A549 (cell line): ENCODE data around the gene HMSD. TPM values are rescaled to one million over a fixed set of nuclear protein-coding genes. Genes with fewer than 3 reads are reported as not detected.
"Not testable (repeated sequence)": the region's sequence is repeated elsewhere in the genome, so short reads cannot be mapped to it uniquely, and the experiment has no call there.

Experiments used
- ATAC-seq, 2 experiments: fragments of 200-7000 bp in 1 of 2; fragments of >200 bp in 1 of 2; cut with Nextera tagmentation in 1 of 2; cut with Tn5 transposase in 1 of 2; 3 replicates each; pipeline versions ENCODE4 v1.8.0 to v1.9.1; 2018 to 2020; ENCODE audit warnings: mild to moderate bottlenecking in 1 of 2, moderate library complexity in 1 of 2
- CTCF ChIA-PET: fragments of 300-600 bp; sonication (Branson Sonifier 250); formaldehyde crosslinking; extraction: SDS; loops from one replicate; lab custom pipeline; 2021; ENCODE audit warnings: antibody characterized with exemption, inconsistent platforms; lab: Yijun Ruan, JAX
- POLR2A ChIA-PET: fragments of 350-600 bp; formaldehyde crosslinking; extraction: SDS; loops from one replicate; lab custom pipeline; 2021; ENCODE audit warnings: antibody characterized with exemption, inconsistent platforms; lab: Yijun Ruan, JAX
- DNase-seq, 2 experiments: peaks; one replicate each; pipeline versions ENCODE4 v3.0.0 to v3.0.0-alpha.2; 2011 to 2016; ENCODE audit warnings: low read depth in 1 of 2, low spot score in 1 of 2
- FAIRE-seq: peaks from 2 replicates; lab custom pipeline; 2011; peaks lifted over from hg19 to GRCh38; lab: Jason Lieb, UNC
- H3K27ac ChIP-seq, 2 experiments: fragments of >200 bp; sonication (Bioruptor Twin); formaldehyde crosslinking; 3 replicates each; pipeline ENCODE4 v1.5.1; 2016 to 2017
- H3K4me1 ChIP-seq: fragments of >200 bp; sonication (Bioruptor Twin); formaldehyde crosslinking; 3 replicates; pipeline ENCODE4 v1.6.1; 2016
- H3K4me2 ChIP-seq: fragments of >200 bp; sonication (Bioruptor Twin); formaldehyde crosslinking; 3 replicates; pipeline ENCODE4 v1.6.1; 2016
- H3K4me3 ChIP-seq: fragments of >200 bp; sonication (Bioruptor Twin); formaldehyde crosslinking; 3 replicates; pipeline ENCODE4 v1.5.1; 2016
- H3K9me3 ChIP-seq: fragments of >200 bp; sonication (Bioruptor Twin); formaldehyde crosslinking; 3 replicates; pipeline ENCODE4 v1.6.1; 2016
- CHD2 ChIP-seq: fragments of 150-350 bp; IDR thresholded peaks from 2 replicates; pipeline ENCODE4 v1.6.1; 2014; ENCODE audit warnings: low read length; ENCODE audit not compliant: partially characterized antibody
- ESRRA ChIP-seq: fragments of 150-350 bp; IDR thresholded peaks from 2 replicates; pipeline ENCODE4 v1.6.1; 2014; ENCODE audit warnings: mild to moderate bottlenecking, low read length, borderline replicate concordance
- FOSL2 ChIP-seq, 2 experiments: fragments of 450-650 bp in 1 of 2; fragments of >200 bp in 1 of 2; sonication (Bioruptor Twin) in 1 of 2; formaldehyde crosslinking; IDR thresholded peaks; 2 replicates each; pipeline versions ENCODE4 v1.5.0 to v1.6.1; 2016 to 2020; ENCODE audit warnings: mild to moderate bottlenecking in 1 of 2, moderate library complexity in 1 of 2
- HOXB13 ChIP-seq: fragments of 250-450 bp; sonication (Bioruptor Pico); IDR thresholded peaks from 2 replicates; pipeline ENCODE4 v1.5.0; 2020; ENCODE audit warnings: low read depth, mild to moderate bottlenecking, moderate library complexity
- HOXB5 ChIP-seq: fragments of 250-450 bp; sonication (Bioruptor Pico); IDR thresholded peaks from 2 replicates; pipeline ENCODE4 v1.5.0; 2020; ENCODE audit warnings: mild to moderate bottlenecking, moderate library complexity
- MAFK ChIP-seq: fragments of 450-650 bp; IDR thresholded peaks from 2 replicates; pipeline ENCODE4 v1.6.1; 2014; ENCODE audit not compliant: partially characterized antibody
- MAZ ChIP-seq: fragments of 150-350 bp; IDR thresholded peaks from 2 replicates; pipeline ENCODE4 v1.6.1; 2014; ENCODE audit warnings: antibody characterized with exemption, low read depth, low read length, borderline replicate concordance
- RAD21 ChIP-seq, 2 experiments: fragments of >200 bp in 1 of 2; sonication (Bioruptor Twin) in 1 of 2; formaldehyde crosslinking in 1 of 2; IDR thresholded peaks in 1 of 2; conservative IDR thresholded peaks in 1 of 2; 2 replicates in 1 of 2; 3 replicates in 1 of 2; pipeline ENCODE4 v1.6.1; 2012 to 2018; ENCODE audit warnings: inconsistent platforms in 1 of 2
- TFCP2L1 ChIP-seq: fragments of 250-450 bp; sonication (Bioruptor Pico); IDR thresholded peaks from 2 replicates; pipeline ENCODE4 v1.5.0; 2021; ENCODE audit warnings: mild to moderate bottlenecking
- TP53 ChIP-seq: fragments of 250-450 bp; sonication (Bioruptor Pico); IDR thresholded peaks from 2 replicates; pipeline ENCODE4 v1.5.0; 2021; ENCODE audit warnings: mild to moderate bottlenecking, moderate library complexity
- ZNF302 ChIP-seq: fragments of 250-450 bp; sonication (Bioruptor Pico); IDR thresholded peaks from 2 replicates; pipeline ENCODE4 v1.9.0; 2021; ENCODE audit warnings: inconsistent platforms, mild to moderate bottlenecking, moderate library complexity
- ZSCAN20 ChIP-seq: fragments of 250-450 bp; sonication (Bioruptor Pico); IDR thresholded peaks from 2 replicates; pipeline ENCODE4 v1.8.0; 2022; ENCODE audit warnings: mild to moderate bottlenecking, moderate library complexity
- WGBS: methylation state at CpG from one replicate; pipeline ENCODE4 v1.1.6; 2017; ENCODE audit errors: missing lambda C conversion rate; 5-methylcytosine and 5-hydroxymethylcytosine counted together
- polyA plus RNA-seq, 4 experiments: library from polyadenylated mRNA; depleted of rRNA in 3 of 4; stranded (reverse); fragments of >200 nt; fragmentation: RNase III in 1 of 4; extraction: RNeasy Plus Mini Kit Qiagen cat#74134 plus additional on column Dnase treatment in 1 of 4; gene quantifications; 2 replicates in 3 of 4; 3 replicates in 1 of 4; pipeline ENCODE4 v1.2.3, GENCODE V29; 2011 to 2017
- TF ChIP-seq, protein P1 (sequence below): IDR thresholded peaks from 2 replicates; pipeline ENCODE4 v1.6.1; 2012
- TF ChIP-seq, protein P2 (sequence below): fragments of >200 bp; sonication (Bioruptor Twin); formaldehyde crosslinking; IDR thresholded peaks from 3 replicates; pipeline ENCODE4 v1.6.1; 2016
- TF ChIP-seq, protein P3 (sequence below): fragments of 200-600 bp; sonication (generic); IDR thresholded peaks from 2 replicates; pipeline ENCODE4 v1.6.1; 2016; ENCODE audit warnings: antibody characterized with exemption, mild to moderate bottlenecking, moderate library complexity

Gene HMSD
- polyA plus RNA-seq, 2 of the 4 experiments (the other 2 are of a cell fraction), result 0.13 to 0.23 TPM

DNA sequence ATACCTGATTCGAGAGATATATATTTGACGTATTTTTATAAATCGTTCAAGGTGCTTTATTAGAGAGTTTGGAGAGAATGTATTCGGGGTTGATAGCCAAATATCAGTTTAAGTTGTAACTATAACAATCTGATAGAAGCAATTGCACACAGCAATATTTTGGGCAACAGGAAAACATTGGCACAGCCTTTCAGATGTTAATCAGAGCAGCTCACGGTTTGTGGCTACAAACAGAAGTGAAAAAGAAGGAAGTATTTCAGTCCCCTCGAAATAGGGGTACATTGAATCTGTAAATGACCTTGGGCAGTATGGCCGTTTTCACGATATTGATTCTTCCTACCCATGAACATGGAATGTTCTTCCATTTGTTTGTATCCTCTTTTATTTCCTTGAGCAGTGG lies 20.8 kb upstream of the HMSD start:
- ATAC-seq (no peak), DNase-seq (no peak), FAIRE-seq (no peak)
- 14% methylated on average over 8 of the region's 8 CpGs for WGBS
- H3K9me3 ChIP-seq, result no peaks in the 10 kb centered on the region
- H3K4me1 ChIP-seq, result no peaks in the 10 kb centered on the region
- no peak overlapping the region for H3K27ac ChIP-seq
- POLR2A ChIA-PET, result no interaction called here
- CTCF ChIA-PET, result no interaction called here
- TF ChIP-seq, protein P1, sequence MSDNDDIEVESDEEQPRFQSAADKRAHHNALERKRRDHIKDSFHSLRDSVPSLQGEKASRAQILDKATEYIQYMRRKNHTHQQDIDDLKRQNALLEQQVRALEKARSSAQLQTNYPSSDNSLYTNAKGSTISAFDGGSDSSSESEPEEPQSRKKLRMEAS, result no peak
- TF ChIP-seq ZNF302 (CRISPR knock-in tag) (no peak), TP53 (no peak), ZSCAN20 (CRISPR knock-in tag) (no peak), HOXB13 (CRISPR knock-in tag) (no peak), HOXB5 (CRISPR knock-in tag) (no peak), FOSL2 (IDR thresholded peaks at IDR 0.05) (no peak), FOSL2 (CRISPR knock-in tag; IDR thresholded peaks at IDR 0.05) (no peak), CHD2 (no peak), TFCP2L1 (CRISPR knock-in tag) (no peak), ESRRA (no peak), MAZ (no peak)
- TF ChIP-seq, protein P2, sequence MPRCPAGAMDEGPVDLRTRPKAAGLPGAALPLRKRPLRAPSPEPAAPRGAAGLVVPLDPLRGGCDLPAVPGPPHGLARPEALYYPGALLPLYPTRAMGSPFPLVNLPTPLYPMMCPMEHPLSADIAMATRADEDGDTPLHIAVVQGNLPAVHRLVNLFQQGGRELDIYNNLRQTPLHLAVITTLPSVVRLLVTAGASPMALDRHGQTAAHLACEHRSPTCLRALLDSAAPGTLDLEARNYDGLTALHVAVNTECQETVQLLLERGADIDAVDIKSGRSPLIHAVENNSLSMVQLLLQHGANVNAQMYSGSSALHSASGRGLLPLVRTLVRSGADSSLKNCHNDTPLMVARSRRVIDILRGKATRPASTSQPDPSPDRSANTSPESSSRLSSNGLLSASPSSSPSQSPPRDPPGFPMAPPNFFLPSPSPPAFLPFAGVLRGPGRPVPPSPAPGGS, result no peak
- TF ChIP-seq, protein P3, sequence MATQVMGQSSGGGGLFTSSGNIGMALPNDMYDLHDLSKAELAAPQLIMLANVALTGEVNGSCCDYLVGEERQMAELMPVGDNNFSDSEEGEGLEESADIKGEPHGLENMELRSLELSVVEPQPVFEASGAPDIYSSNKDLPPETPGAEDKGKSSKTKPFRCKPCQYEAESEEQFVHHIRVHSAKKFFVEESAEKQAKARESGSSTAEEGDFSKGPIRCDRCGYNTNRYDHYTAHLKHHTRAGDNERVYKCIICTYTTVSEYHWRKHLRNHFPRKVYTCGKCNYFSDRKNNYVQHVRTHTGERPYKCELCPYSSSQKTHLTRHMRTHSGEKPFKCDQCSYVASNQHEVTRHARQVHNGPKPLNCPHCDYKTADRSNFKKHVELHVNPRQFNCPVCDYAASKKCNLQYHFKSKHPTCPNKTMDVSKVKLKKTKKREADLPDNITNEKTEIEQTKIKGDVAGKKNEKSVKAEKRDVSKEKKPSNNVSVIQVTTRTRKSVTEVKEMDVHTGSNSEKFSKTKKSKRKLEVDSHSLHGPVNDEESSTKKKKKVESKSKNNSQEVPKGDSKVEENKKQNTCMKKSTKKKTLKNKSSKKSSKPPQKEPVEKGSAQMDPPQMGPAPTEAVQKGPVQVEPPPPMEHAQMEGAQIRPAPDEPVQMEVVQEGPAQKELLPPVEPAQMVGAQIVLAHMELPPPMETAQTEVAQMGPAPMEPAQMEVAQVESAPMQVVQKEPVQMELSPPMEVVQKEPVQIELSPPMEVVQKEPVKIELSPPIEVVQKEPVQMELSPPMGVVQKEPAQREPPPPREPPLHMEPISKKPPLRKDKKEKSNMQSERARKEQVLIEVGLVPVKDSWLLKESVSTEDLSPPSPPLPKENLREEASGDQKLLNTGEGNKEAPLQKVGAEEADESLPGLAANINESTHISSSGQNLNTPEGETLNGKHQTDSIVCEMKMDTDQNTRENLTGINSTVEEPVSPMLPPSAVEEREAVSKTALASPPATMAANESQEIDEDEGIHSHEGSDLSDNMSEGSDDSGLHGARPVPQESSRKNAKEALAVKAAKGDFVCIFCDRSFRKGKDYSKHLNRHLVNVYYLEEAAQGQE, result no peak
- H3K4me2 ChIP-seq, result no peak overlapping the region
- no peak overlapping the region for H3K4me3 ChIP-seq

DNA sequence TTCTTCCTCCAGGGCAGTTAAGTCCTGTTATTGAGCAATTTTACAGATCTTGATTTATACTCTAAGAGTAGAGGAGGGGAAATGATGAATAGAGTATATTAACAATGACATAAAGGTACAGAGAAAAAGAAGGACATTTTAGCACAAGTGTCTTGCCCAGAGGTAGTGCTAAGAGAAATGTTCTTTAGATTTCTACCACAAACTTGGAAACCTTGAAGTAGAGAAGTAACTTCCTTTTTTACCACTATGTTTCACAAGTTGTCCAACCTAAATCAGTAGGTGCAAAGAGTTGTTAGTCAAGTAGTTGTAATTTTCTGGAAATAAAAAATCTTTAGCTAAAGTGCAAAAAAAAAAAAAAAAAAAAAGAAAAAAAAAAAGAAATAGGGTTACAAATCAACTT lies 19.7 kb upstream of the HMSD start:
- FAIRE-seq, H3K27ac ChIP-seq, ATAC-seq, POLR2A ChIA-PET, H3K4me2 ChIP-seq, DNase-seq, H3K9me3 ChIP-seq, H3K4me1 ChIP-seq, H3K4me3 ChIP-seq: not testable (repeated sequence)
- CTCF ChIA-PET, result interaction anchor here (0.9 kb wide), 1 partner anchor 8 kb away, joined by 3 read pairs; no protein-coding TSS in a partner anchor

DNA sequence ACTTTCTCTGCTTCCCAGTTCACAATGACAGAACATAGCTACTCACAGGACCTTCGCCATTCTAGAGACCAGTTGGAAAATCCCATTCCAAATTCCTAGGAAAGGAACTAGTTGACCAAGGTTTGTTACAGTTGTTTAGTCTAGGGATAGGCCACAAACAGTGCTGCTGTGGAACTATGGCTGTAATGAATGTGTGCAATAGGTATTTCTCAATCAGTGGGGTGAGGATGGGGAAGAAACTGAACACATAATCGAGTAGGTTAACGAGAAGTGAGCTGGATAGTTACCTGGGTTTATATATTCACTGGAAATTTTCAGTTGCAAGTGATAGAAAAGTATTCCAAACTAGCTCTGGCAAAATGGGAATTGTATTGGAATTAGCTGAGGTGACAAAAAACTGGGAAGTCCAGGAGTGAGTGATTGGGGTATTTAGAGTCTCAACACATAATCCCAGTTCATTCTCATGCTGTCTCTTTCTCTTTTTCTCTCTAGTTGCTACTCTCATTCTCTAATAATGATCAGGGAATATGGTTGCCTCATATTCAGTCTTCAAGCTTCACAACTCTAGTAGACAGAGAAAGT lies 18.2 kb upstream of the HMSD start:
- Histone ChIP-seq H3K4me1 (no peaks in the 10 kb centered on the region), H3K4me2 (no peak overlapping the region), H3K4me3 (no peak overlapping the region), H3K27ac (no peak overlapping the region)
- FAIRE-seq, result no peak
- CTCF ChIA-PET, result interaction anchor here (1.0 to 1.4 kb wide), 2 partner anchors 8 to 413 kb away, joined by 3 to 4 read pairs; no protein-coding TSS in a partner anchor
- WGBS, result 11% methylated on average over 3 of the region's 3 CpGs
- POLR2A ChIA-PET, result no interaction called here
- DNase-seq, result no peak
- TF ChIP-seq RAD21 (conservative IDR thresholded peaks at IDR 0.05 in 1 of 2, IDR thresholded peaks at IDR 0.05 in 1 of 2) (no peak), MAFK (peak; percentile 65)
- TF ChIP-seq, all 56 proteins: peak for 1
- no peak for ATAC-seq
- no peaks in the 10 kb centered on the region for H3K9me3 ChIP-seq
